Occipital lobe (tissue), 2 donors: Measurements from ENCODE around the gene WRAP53. TPM values are rescaled to one million over a fixed set of nuclear protein-coding genes. Genes with fewer than 3 reads are reported as not detected.

Experiments used
- DNase-seq: peaks from one replicate; lab custom pipeline; 2025; lab: John Stamatoyannopoulos, UW
- total RNA-seq: library from RNA; depleted of rRNA; stranded (reverse); fragments of >200 nt; gene quantifications from one replicate; pipeline ENCODE4 v1.2.3, GENCODE V29; 2014

WRAP53 gene
- total RNA-seq, 1 donor from 2014 or later: 9.5 TPM

GRCh38 chr17:7677388-7678067 is 10.7 kb upstream of the WRAP53 start:
- no peak for DNase-seq

GRCh38 chr17:7684851-7685532 is 3.3 kb upstream of the WRAP53 start:
- DNase-seq: no peak

- peak; percentile 85 for DNase-seq
Measured at GRCh38 chr17:7685533-7686221, 2.6 kb upstream of the WRAP53 start.

- DNase-seq: peak; percentile 80
Measured at GRCh38 chr17:7686222-7687071, 1.8 kb upstream of the WRAP53 start.

GRCh38 chr17:7687072-7687907 is 987 bp upstream of the WRAP53 start, which contains the start of gene TP53:
TSS of gene TP53 (minus strand) at chr17:7687490. CDS start at chr17:7676594, 10,896 bp downstream.
- peak; percentile 84 for DNase-seq

- DNase-seq: no peak
Measured at GRCh38 chr17:7688808-7689316, 585 bp downstream of the WRAP53 start.

- no peak for DNase-seq
Measured at GRCh38 chr17:7695586-7695985, 7.3 kb downstream of the WRAP53 start.

- no peak for DNase-seq
Measured at GRCh38 chr17:7697828-7698588, 9.7 kb downstream of the WRAP53 start.

- no peak for DNase-seq
Measured at GRCh38 chr17:7700510-7700909, 12.2 kb downstream of the WRAP53 start.

GRCh38 chr17:7701681-7702080 is 13.4 kb downstream of the WRAP53 start:
- no peak for DNase-seq

- no peak for DNase-seq
Measured at GRCh38 chr17:7702776-7703175, 14.5 kb downstream of the WRAP53 start.

GRCh38 chr17:7703584-7704479 is 15.6 kb downstream of the WRAP53 start:
- peak; percentile 39 for DNase-seq

- DNase-seq: peak; percentile 45
Measured at GRCh38 chr17:7704601-7705268, 16.5 kb downstream of the WRAP53 start, which contains the start of gene EFNB3. TSS of gene EFNB3 (plus strand) at chr17:7705202. CDS start at chr17:7705599, 397 bp downstream.

GRCh38 chr17:7705269-7706255 is 17.3 kb downstream of the WRAP53 start:
- no peak for DNase-seq

GRCh38 chr17:7706631-7707354 is 18.5 kb downstream of the WRAP53 start:
- DNase-seq: no peak

- no peak for DNase-seq
Measured at GRCh38 chr17:7707446-7707845, 19.2 kb downstream of the WRAP53 start.
